BE2C (cell line): ENCODE measurements around the gene MYO3A. TPM values are rescaled to one million over a fixed set of nuclear protein-coding genes. Genes with fewer than 3 reads are reported as not detected.

Experiments used
- DNase-seq: peaks from one replicate; pipeline ENCODE4 v3.0.0-alpha.2; 2020
- H3K27me3 ChIP-seq: fragments of 250-450 bp; sonication (Bioruptor Pico); 2 replicates; pipeline ENCODE4 v1.5.1; 2020; ENCODE audit warnings: mild to moderate bottlenecking
- H3K36me3 ChIP-seq: fragments of 250-450 bp; sonication (Bioruptor Pico); 2 replicates; pipeline ENCODE4 v1.5.1; 2020; ENCODE audit warnings: mild to moderate bottlenecking
- H3K4me1 ChIP-seq: fragments of 250-450 bp; sonication (Bioruptor Pico); 2 replicates; pipeline ENCODE4 v1.5.1; 2020
- H3K4me3 ChIP-seq: 2 replicates; pipeline ENCODE4 v1.5.1; 2011; ENCODE audit warnings: low read depth, low read length
- H3K9me3 ChIP-seq: fragments of 250-450 bp; sonication (Bioruptor Pico); 2 replicates; pipeline ENCODE4 v1.5.1; 2020
- CTCF ChIP-seq: IDR thresholded peaks from 2 replicates; pipeline ENCODE4 v1.5.1; 2012; ENCODE audit warnings: mild to moderate bottlenecking, low read depth, low read length
- polyA plus RNA-seq: library from polyadenylated mRNA; unstranded; fragments of >200 nt; gene quantifications from one replicate; pipeline ENCODE4 v1.2.1, GENCODE V29; 2012; ENCODE audit warnings: low read depth, missing spikeins; ENCODE audit not compliant: insufficient read length, insufficient read depth

The MYO3A gene, protein sequence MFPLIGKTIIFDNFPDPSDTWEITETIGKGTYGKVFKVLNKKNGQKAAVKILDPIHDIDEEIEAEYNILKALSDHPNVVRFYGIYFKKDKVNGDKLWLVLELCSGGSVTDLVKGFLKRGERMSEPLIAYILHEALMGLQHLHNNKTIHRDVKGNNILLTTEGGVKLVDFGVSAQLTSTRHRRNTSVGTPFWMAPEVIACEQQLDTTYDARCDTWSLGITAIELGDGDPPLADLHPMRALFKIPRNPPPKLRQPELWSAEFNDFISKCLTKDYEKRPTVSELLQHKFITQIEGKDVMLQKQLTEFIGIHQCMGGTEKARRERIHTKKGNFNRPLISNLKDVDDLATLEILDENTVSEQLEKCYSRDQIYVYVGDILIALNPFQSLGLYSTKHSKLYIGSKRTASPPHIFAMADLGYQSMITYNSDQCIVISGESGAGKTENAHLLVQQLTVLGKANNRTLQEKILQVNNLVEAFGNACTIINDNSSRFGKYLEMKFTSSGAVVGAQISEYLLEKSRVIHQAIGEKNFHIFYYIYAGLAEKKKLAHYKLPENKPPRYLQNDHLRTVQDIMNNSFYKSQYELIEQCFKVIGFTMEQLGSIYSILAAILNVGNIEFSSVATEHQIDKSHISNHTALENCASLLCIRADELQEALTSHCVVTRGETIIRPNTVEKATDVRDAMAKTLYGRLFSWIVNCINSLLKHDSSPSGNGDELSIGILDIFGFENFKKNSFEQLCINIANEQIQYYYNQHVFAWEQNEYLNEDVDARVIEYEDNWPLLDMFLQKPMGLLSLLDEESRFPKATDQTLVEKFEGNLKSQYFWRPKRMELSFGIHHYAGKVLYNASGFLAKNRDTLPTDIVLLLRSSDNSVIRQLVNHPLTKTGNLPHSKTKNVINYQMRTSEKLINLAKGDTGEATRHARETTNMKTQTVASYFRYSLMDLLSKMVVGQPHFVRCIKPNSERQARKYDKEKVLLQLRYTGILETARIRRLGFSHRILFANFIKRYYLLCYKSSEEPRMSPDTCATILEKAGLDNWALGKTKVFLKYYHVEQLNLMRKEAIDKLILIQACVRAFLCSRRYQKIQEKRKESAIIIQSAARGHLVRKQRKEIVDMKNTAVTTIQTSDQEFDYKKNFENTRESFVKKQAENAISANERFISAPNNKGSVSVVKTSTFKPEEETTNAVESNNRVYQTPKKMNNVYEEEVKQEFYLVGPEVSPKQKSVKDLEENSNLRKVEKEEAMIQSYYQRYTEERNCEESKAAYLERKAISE (N-terminal part only)
- polyA plus RNA-seq: not detected

DNA sequence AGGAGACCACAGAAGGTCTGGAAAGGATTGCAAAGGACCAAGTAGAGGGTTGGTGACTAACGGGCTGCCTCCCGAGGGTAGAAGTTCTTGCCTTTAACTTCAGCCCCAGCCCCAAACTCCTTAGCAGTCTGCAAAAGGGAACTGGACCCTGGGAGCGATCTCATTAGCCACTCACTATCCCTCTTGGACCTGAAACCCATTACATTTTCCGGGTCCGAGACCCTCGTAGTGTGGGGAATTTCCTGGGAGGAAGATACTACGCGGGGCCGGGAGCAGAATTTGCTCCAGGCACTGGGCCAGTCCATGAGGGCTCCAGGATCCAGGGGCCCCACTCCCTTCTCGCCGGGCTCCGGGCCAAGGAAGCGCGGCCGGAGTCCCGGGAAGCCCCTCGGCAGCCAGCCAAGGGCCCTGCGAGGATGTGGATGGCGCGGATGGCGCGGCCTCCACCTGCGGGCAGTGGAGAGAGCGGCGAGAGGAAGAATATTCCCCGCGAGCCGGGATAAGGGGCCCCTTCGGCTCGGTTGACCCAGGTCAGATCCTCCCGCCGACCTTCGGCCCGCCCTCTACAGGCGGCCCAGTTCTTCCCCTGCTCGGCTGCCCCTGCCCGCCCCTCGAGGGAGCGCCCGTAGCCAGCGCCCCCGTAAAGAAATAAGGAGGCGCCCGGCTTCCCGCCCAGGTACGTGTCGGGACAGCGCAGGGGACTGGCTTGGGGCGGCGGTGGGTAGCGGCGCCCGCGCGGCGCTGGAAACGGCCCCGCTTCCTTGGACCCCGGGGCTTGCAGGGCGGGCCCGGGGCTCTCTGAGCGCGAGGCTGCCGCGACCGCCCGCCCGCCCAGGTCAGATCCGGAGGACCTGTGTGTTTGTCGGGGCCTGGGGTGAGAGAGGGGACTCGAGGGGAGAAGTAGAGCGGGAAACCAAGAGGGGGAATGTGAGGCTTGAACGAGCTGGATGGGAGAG, at the start of gene MYO3A:
MYO3A (plus strand) TSS at position 577 of the 956 bp plus-strand sequence. CDS start 17,882 bp downstream, outside the sequence.
- TF ChIP-seq CTCF: no peak
- no peaks in the 10 kb centered on the region for H3K36me3 ChIP-seq
- DNase-seq: no peak
- no peak within 1 kb of the TSS for H3K4me3 ChIP-seq
- peaks cover 22% of the 10 kb centered on the region for H3K27me3 ChIP-seq
- H3K9me3 ChIP-seq: no peaks in the 10 kb centered on the region
- no peaks in the 10 kb centered on the region for H3K4me1 ChIP-seq

DNA sequence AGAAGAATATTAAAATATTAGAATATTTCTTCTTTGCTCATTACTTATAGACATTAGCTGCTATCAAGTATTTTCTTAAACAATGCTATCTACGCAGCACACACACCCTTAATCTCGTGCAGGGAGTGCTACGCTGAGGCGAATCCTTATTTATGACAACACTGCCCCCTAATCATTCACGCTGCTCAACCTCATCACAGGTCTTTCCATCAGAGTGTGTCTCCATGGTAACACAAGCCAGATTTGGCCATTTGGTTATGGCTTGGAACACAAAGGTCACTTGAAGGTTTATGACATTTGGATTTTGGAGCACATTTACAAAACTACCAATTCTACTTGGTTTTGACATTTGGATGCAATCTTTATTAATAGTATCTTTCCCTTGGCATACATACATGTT, 45.4 kb upstream of the MYO3A start:
- H3K4me1 ChIP-seq: no peaks in the 10 kb centered on the region
- DNase-seq: no peak
- TF ChIP-seq CTCF: no peak
- no peaks in the 10 kb centered on the region for H3K36me3 ChIP-seq
- no peaks in the 10 kb centered on the region for H3K27me3 ChIP-seq
- no peaks in the 10 kb centered on the region for H3K9me3 ChIP-seq
- no peak overlapping the region for H3K4me3 ChIP-seq

GRCh38 chr10:25890995-25891394, 43.0 kb upstream of the MYO3A start:
- Histone ChIP-seq H3K4me1 (no peaks in the 10 kb centered on the region), H3K4me3 (no peak overlapping the region), H3K27me3 (no peaks in the 10 kb centered on the region), H3K9me3 (no peaks in the 10 kb centered on the region), H3K36me3 (no peaks in the 10 kb centered on the region)
- no peak for TF ChIP-seq CTCF
- no peak for DNase-seq

DNA sequence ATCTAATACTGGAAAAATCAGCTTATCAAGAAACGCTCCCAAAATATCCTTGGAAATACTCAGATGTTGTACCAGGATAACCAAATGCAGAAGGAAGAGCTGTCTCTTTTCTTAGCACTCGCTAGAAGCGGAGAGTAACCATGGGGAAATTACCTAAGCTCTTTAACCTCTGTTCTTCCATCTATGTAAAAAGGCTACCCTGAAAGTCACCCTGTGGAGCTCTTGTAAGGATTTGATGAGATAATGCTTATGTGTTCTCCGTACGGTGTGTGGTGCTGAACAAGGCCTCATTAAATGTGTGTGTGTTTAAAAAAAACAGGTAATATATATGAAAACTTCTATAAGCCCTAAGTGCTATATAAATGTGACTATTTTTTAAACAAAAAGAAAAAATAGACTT, 38.2 kb upstream of the MYO3A start:
- Histone ChIP-seq H3K4me1 (no peaks in the 10 kb centered on the region), H3K27me3 (no peaks in the 10 kb centered on the region), H3K36me3 (no peaks in the 10 kb centered on the region), H3K9me3 (no peaks in the 10 kb centered on the region), H3K4me3 (no peak overlapping the region)
- no peak for TF ChIP-seq CTCF
- DNase-seq: no peak

GRCh38 chr10:25896421-25896820, 37.6 kb upstream of the MYO3A start:
- Histone ChIP-seq H3K36me3 (no peaks in the 10 kb centered on the region), H3K4me1 (no peaks in the 10 kb centered on the region), H3K27me3 (no peaks in the 10 kb centered on the region), H3K9me3 (no peaks in the 10 kb centered on the region), H3K4me3 (no peak overlapping the region)
- no peak for DNase-seq
- no peak for TF ChIP-seq CTCF
